GM23248 (cell line): Measurements from ENCODE around the gene MICU1.

Experiments
- EZH2 ChIP-seq: fragments of 200-600 bp; sonication (generic); IDR thresholded peaks from 2 replicates; pipeline ENCODE4 v1.6.1; 2018; ENCODE audit warnings: antibody characterized with exemption, mild to moderate bottlenecking; ENCODE audit not compliant: insufficient read depth, poor library complexity, severe bottlenecking
- EZH2phosphoT487 ChIP-seq: fragments of 200-600 bp; sonication (generic); IDR thresholded peaks from 2 replicates; pipeline ENCODE4 v1.6.1; 2018; ENCODE audit warnings: antibody characterized with exemption, moderate library complexity, mild to moderate bottlenecking, low read depth; ENCODE audit not compliant: insufficient read depth

GRCh38 chr10:72419241-72419640 is 206.6 kb downstream of the MICU1 start:
- TF ChIP-seq EZH2 (no peak), EZH2phosphoT487 (no peak)
